Fibroblast of lung (primary cell): ENCODE data around the gene GNA12. TPM values are rescaled to one million over a fixed set of nuclear protein-coding genes. Genes with fewer than 3 reads are reported as not detected.
A peak's percentile ranks its signal among the peaks of the same experiment; 100 is the strongest.

Experiments
- DNase-seq, 2 donors: peaks; one replicate each; pipeline versions ENCODE4 v3.0.0 to v3.0.0-alpha.2; 2010; ENCODE audit warnings: low read depth in 2 of 2
- H2AFZ ChIP-seq: 2 replicates; pipeline ENCODE4 v1.5.1; 2012; ENCODE audit warnings: low read length, control low read depth, inconsistent platforms
- H3K27ac ChIP-seq: 2 replicates; pipeline ENCODE4 v1.5.1; 2011; ENCODE audit warnings: low read length, control low read depth; ENCODE audit not compliant: insufficient read depth
- H3K27me3 ChIP-seq: 2 replicates; pipeline ENCODE4 v1.5.1; 2011; ENCODE audit warnings: mild to moderate bottlenecking, low read length; ENCODE audit not compliant: control insufficient read depth, insufficient read depth
- H3K36me3 ChIP-seq: 2 replicates; pipeline ENCODE4 v1.5.1; 2011; ENCODE audit warnings: low read length; ENCODE audit not compliant: control insufficient read depth, insufficient read depth
- H3K4me1 ChIP-seq: 2 replicates; pipeline ENCODE4 v1.5.1; 2011; ENCODE audit warnings: low read length; ENCODE audit not compliant: control insufficient read depth, insufficient read depth; ENCODE audit errors: extremely low read depth
- H3K4me2 ChIP-seq: 2 replicates; pipeline ENCODE4 v1.5.1; 2011; ENCODE audit warnings: low read length, control low read depth; ENCODE audit not compliant: insufficient read depth; ENCODE audit errors: extremely low read depth
- H3K4me3 ChIP-seq, 4 experiments: fragments of 200-600 bp in 1 of 4; sonication (generic) in 1 of 4; replicated peaks in 1 of 4; 2 replicates each; pipeline ENCODE4 v1.5.1; 2011 to 2016; ENCODE audit warnings: low read length in 4 of 4, low read depth in 3 of 4, mild to moderate bottlenecking in 3 of 4, control low read depth in 2 of 4, inconsistent platforms in 1 of 4, mixed read lengths in 1 of 4; ENCODE audit not compliant: insufficient read depth in 1 of 4; ENCODE audit errors: control extremely low read depth in 1 of 4
- H3K79me2 ChIP-seq: 2 replicates; pipeline ENCODE4 v1.5.1; 2012; ENCODE audit warnings: mild to moderate bottlenecking, low read length, inconsistent platforms; ENCODE audit not compliant: control insufficient read depth, insufficient read depth
- H3K9ac ChIP-seq: 2 replicates; pipeline ENCODE4 v1.5.1; 2011; ENCODE audit warnings: mild to moderate bottlenecking, low read length, control low read depth; ENCODE audit not compliant: insufficient read depth
- H3K9me3 ChIP-seq: 2 replicates; pipeline ENCODE4 v1.5.1; 2012; ENCODE audit warnings: low read depth, low read length; ENCODE audit not compliant: control insufficient read depth, insufficient read depth
- H4K20me1 ChIP-seq: 2 replicates; pipeline ENCODE4 v1.5.1; 2011; ENCODE audit warnings: low read length; ENCODE audit not compliant: control insufficient read depth, insufficient read depth; ENCODE audit errors: extremely low read depth
- EZH2 ChIP-seq: IDR thresholded peaks from 2 replicates; pipeline ENCODE4 v1.5.1; 2012; ENCODE audit warnings: low read length, control low read depth, mild to moderate bottlenecking; ENCODE audit errors: missing control alignments
- polyA plus RNA-seq, 2 donors: library from polyadenylated mRNA; depleted of rRNA in 1 of 2; stranded (reverse) in 1 of 2; unstranded in 1 of 2; fragments of >200 nt; gene quantifications; 2 replicates each; pipeline ENCODE4 v1.2.1, GENCODE V29; 2011 to 2012; ENCODE audit warnings: missing spikeins in 1 of 2
- total RNA-seq: library from RNA; depleted of rRNA; stranded (reverse); fragments of >200 nt; gene quantifications from 2 replicates; pipeline ENCODE4 v1.2.1, GENCODE V29; 2014
- TF ChIP-seq, protein P1 (sequence below), 2 donors: IDR thresholded peaks in 1 of 2; conservative IDR thresholded peaks in 1 of 2; 1 replicate in 1 of 2; 2 replicates in 1 of 2; pipeline ENCODE4 v1.5.1; 2011 to 2012; ENCODE audit warnings: low read length in 2 of 2, control low read depth in 1 of 2, inconsistent platforms in 1 of 2, low read depth in 1 of 2, mild to moderate bottlenecking in 1 of 2

GNA12 gene
- total and polyA plus RNA-seq, 2 donors (not counting 1 experiment from before 2014, with no cell fraction given), result 36.2 to 137 TPM

DNA sequence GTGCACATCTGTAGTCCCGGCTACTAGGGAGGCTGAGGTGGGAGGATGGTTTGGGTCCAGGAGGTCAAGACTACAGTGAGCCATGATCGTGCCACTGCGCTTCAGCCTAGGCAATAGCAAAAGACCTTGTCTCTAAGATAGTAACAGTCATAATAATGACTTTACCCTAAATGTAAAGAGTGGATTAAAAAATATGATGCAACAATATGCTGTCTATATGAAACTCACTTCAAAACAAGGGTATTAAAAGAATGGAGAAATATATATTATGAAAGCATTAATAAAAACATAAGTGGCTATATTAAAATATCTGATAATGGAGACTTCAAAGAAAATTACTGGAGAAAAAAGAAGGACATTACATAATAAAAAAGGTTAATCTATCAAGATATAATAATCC is 5.7 kb downstream of the GNA12 start:
- TF ChIP-seq EZH2, result no peak
- TF ChIP-seq, protein P1, sequence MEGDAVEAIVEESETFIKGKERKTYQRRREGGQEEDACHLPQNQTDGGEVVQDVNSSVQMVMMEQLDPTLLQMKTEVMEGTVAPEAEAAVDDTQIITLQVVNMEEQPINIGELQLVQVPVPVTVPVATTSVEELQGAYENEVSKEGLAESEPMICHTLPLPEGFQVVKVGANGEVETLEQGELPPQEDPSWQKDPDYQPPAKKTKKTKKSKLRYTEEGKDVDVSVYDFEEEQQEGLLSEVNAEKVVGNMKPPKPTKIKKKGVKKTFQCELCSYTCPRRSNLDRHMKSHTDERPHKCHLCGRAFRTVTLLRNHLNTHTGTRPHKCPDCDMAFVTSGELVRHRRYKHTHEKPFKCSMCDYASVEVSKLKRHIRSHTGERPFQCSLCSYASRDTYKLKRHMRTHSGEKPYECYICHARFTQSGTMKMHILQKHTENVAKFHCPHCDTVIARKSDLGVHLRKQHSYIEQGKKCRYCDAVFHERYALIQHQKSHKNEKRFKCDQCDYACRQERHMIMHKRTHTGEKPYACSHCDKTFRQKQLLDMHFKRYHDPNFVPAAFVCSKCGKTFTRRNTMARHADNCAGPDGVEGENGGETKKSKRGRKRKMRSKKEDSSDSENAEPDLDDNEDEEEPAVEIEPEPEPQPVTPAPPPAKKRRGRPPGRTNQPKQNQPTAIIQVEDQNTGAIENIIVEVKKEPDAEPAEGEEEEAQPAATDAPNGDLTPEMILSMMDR (conservative IDR thresholded peaks at IDR 0.05 in 1 of 2, IDR thresholded peaks at IDR 0.05 in 1 of 2; ENCODE audit: low read depth in 1 of 2, low read length in 2 of 2), result no peak

DNA sequence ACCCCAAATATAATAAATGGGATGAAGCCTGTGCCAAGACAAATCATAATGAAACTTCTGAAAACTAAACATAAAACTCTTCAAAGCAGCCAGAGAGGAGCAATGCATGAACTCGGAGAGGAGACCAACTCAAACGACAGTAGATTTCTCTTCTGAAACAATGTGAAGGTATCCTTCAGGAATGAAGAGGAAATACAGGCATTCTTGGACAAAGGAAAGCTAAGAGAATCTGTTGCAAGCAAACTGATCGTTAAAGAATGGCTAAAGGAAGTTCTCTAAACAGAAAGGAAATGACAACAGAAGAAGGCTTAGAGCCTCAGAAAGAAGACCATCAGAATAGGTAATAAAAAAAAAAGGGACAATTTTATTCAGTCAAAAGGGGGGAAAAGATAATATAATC is 6.6 kb downstream of the GNA12 start:
- Histone ChIP-seq H3K9ac (no peak overlapping the region), H3K36me3 (peaks cover 3% of the 10 kb centered on the region), H3K27me3 (no peaks in the 10 kb centered on the region), H4K20me1 (no peaks in the 10 kb centered on the region), H2AFZ (no peak overlapping the region), H3K27ac (peak overlapping the region; percentile 12), H3K4me3 (peak overlapping the region in 2 of 4 experiments; percentile 5 to 8), H3K4me2 (peak overlapping the region; percentile 67), H3K79me2 (peaks cover 95% of the 10 kb centered on the region), H3K9me3 (no peaks in the 10 kb centered on the region), H3K4me1 (peaks cover 10% of the 10 kb centered on the region)
- TF ChIP-seq, protein P1 (conservative IDR thresholded peaks at IDR 0.05 in 1 of 2, IDR thresholded peaks at IDR 0.05 in 1 of 2; ENCODE audit: low read depth in 1 of 2, low read length in 2 of 2), result no peak
- TF ChIP-seq EZH2, result no peak
- DNase-seq, result peak in 1 of 2 donors; percentile 43

More for the DNA sequence above, 5.7 kb downstream of the GNA12 start:
- H3K9me3 ChIP-seq, result no peaks in the 10 kb centered on the region
- H4K20me1 ChIP-seq, result no peaks in the 10 kb centered on the region
- H3K4me2 ChIP-seq, result no peak overlapping the region
- H3K4me1 ChIP-seq, result peaks cover 10% of the 10 kb centered on the region
- no peak overlapping the region for H3K4me3 ChIP-seq
- peaks cover 95% of the 10 kb centered on the region for H3K79me2 ChIP-seq
- H3K27ac ChIP-seq, result no peak overlapping the region
- no peak for DNase-seq
- peaks cover 3% of the 10 kb centered on the region for H3K36me3 ChIP-seq
- no peak overlapping the region for H3K9ac ChIP-seq
- H2AFZ ChIP-seq, result no peak overlapping the region
- no peaks in the 10 kb centered on the region for H3K27me3 ChIP-seq

DNA sequence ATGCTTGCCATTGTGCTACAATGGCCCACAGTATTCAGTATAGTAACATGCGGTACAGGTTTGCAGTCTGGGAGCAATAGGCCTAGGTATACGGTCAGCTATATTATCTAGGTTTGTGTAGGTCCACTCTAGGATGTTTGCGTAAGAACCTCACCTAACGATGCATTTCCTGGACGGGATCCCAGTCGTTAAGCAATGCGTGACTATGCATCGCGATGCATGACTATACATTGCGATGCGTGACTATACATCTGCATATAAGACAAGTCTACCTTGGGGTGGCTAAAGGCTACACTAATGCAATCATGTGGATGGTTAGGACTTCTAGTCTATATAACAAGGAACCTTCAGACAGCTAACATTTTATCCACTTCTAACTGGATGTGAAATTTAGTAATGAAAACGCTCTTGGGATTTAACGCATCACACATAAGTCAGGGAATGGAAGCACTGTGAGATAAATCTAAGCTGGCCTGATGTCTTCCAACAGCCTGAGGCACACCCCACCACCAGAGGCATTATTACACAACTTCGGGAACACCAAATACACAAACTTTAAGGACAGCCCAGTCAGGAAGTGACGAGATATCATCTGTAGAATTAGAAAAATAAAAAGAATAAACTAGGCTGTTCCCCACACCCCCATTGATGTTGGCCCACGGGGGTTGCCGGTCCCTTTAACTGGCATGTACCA is 9.2 kb downstream of the GNA12 start:
- H4K20me1 ChIP-seq, result no peaks in the 10 kb centered on the region

More for the DNA sequence above, 9.2 kb downstream of the GNA12 start:
- no peak for TF ChIP-seq EZH2
- TF ChIP-seq, protein P1 (conservative IDR thresholded peaks at IDR 0.05 in 1 of 2, IDR thresholded peaks at IDR 0.05 in 1 of 2; ENCODE audit: low read depth in 1 of 2, low read length in 2 of 2), result no peak
- no peaks in the 10 kb centered on the region for H3K9me3 ChIP-seq
- no peak overlapping the region for H3K27ac ChIP-seq
- no peaks in the 10 kb centered on the region for H3K27me3 ChIP-seq
- no peak overlapping the region for H3K4me2 ChIP-seq
- H2AFZ ChIP-seq, result no peak overlapping the region
- H3K4me1 ChIP-seq, result peaks cover 8% of the 10 kb centered on the region
- peaks cover 91% of the 10 kb centered on the region for H3K79me2 ChIP-seq
- no peak for DNase-seq
- H3K36me3 ChIP-seq, result peaks cover 3% of the 10 kb centered on the region
- no peak overlapping the region for H3K9ac ChIP-seq
- no peak overlapping the region for H3K4me3 ChIP-seq
